Muscle of arm (tissue), 12 donors: ENCODE data around the gene TSGA10IP. TPM values are rescaled to one million over a fixed set of nuclear protein-coding genes. Genes with fewer than 3 reads are reported as not detected.

Experiments used
- DNase-seq: peaks from one replicate; pipeline ENCODE4 v3.0.0-alpha.2; 2013
- polyA plus RNA-seq, 12 donors: library from polyadenylated mRNA; unstranded; fragments of 120-200 nt; gene quantifications; one replicate each; pipeline ENCODE4 v1.2.1, GENCODE V29; 2013; ENCODE audit not compliant: insufficient read length in 12 of 12

TSGA10IP gene
- polyA plus RNA-seq, 12 donors: 0.10 to 0.21 (median 0.12) TPM; not detected in 7

DNA sequence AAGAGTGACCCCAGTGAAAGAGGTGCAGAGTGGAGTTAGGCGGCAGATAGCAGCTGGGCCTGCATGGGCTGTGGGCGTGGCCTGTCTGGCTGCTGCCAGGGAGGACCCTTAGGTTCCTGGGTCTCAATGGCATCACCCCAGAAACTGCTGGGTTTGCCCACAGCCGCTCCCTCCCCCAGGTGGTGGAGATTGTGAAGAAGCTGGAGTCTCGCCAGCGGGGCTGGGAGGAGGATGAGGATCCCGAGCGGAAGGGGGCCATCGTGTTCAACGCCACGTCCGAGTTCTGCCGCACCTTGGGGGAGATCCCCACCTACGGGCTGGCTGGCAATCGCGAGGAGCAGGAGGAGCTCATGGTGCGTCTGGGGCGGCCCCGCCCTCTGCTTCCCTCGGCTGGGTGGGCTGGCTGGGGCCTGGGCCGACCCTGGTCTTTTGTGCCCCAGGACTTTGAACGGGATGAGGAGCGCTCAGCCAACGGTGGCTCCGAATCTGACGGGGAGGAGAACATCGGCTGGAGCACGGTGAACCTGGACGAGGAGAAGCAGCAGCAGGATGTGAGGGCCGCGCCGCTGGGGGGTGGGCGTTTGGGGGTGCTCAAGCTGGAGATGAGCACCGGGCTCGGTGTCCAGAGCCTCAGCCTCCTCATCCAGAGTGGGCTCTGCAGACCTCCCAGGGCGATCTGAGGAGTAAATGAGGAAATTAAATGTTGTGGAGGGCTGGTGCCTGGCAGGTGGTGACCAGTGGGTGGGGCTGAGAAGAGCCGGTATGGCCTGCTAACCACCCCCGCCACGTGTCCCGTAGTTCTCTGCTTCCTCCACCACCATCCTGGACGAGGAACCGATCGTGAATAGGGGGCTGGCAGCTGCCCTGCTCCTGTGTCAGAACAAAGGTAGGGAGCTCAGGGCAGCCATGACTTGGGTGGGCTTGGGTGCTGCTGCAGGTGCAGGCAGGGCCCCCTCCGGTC is 31.2 kb downstream of the TSGA10IP start:
- DNase-seq: no peak

DNA sequence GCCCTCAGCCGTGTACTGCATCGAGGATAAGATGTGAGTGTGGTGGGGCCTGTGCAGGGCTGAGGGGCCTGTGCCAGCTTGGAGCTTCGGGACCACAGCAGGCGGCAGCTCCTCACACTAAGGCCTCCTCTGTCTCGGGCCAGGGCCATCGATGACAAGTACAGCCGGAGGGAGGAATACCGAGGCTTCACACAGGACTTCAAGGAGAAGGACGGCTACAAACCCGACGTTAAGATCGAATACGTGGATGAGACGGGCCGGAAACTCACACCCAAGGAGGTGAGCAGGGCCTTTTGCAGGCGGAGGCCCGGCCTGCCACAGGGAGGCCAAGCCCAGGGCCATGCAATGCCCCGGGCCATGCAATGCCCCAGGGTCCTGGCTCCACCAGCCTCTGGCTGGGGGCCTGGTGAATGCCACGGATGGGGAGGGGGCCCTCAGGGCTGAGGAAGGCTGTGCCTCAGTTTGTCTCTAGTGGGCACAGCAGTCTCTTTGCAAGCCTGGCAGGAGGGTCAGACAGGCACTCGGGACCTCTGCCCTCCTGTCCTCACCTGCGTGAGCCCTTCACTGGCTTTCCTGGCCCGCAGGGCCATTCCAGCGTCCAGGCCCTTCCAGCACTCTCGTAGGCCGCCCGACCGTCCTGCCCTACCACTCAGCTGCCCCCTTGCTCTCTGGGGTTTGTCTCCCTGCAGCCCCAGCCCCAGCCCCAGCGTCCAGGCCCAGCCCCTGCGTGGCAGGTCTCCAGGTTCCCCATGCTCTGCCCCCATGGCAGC is 32.5 kb downstream of the TSGA10IP start:
- no peak for DNase-seq

DNA sequence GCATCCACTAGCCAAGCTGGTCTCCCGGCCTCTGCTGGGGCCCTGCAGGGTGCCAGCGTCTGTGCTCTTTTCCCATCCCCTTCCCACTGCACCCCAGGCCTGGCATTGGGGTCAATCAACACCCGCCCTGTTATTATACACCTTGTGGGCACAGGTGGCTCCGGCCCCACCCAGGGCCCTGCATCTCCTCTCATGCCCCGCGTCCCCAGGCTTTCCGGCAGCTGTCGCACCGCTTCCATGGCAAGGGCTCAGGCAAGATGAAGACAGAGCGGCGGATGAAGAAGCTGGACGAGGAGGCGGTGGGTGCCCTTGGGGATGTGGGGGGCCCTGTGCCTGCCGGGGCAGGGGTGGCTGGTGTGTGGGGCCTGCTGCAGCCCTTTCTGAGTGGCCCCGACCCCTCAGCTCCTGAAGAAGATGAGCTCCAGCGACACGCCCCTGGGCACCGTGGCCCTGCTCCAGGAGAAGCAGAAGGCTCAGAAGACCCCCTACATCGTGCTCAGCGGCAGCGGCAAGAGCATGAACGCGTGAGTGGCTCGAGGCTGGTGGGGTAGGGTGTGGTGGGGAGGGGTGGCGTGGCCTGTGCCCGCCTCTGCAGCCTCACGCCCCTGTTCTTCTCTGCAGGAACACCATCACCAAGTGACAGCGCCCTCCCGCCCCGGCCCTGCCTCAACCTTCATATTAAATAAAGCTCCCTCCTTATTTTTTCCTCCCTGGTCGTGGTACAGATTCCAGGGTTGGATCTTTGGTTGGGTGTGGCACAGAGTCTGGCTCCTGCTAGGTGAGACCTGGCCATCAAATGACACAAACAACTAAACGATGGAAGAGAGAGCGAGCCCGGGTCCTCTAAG is 33.3 kb downstream of the TSGA10IP start:
- DNase-seq: no peak

DNA sequence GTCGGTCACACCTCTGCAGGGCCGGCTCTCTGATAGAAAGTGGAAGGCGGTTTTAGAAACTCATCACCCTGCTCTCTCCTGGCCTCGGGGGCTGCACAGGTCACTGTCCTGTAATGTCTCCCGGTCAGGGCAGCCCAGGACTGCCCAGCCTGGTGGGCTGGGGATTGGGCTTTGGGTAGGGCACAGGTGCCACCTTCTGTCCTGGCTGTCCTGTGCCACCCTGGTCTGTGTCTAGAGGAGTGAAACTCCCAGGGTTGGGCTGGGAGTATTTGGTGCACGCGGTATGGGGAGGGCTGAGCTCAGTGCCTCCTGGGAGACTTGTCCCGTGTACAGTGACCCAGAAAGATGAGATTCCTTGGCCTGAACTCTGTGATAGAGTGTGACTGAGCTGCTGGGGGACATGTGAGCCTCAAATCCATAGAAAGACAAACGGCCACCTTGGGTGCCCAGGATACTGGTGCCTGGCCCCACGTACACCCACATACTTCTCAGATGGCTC is 34.0 kb downstream of the TSGA10IP start:
- no peak for DNase-seq

DNA sequence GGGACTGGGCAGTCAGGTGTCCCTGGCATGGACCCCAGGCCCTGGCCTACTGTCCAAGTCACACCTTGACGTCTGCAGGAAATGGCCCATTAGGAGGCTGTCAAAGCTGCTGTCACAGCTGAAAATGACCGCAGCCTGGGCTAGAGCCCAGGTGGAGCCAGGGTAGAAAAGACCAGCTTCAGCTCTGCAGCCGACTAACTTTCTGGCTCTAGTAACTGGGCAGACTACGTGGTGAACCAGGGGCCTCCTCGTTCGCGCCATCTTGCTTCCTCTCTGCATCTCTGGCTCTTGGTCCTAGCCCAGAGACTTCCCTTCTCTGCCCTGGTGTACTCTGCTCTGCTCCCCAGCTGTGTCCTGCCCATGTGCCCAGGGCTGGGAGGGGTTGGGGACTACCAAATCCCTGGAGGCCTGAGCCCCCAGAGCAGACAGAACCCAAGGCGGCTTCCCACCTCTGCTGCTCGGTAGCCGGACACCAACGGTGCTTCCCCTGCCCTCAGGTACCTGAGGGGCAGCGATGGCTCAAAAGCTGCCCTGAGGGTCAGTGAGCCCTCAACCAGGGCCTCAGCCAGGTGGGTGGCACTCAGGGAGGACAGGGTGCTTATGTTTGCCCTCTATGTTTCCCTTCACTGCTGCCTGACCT is 35.9 kb downstream of the TSGA10IP start:
- no peak for DNase-seq

DNA sequence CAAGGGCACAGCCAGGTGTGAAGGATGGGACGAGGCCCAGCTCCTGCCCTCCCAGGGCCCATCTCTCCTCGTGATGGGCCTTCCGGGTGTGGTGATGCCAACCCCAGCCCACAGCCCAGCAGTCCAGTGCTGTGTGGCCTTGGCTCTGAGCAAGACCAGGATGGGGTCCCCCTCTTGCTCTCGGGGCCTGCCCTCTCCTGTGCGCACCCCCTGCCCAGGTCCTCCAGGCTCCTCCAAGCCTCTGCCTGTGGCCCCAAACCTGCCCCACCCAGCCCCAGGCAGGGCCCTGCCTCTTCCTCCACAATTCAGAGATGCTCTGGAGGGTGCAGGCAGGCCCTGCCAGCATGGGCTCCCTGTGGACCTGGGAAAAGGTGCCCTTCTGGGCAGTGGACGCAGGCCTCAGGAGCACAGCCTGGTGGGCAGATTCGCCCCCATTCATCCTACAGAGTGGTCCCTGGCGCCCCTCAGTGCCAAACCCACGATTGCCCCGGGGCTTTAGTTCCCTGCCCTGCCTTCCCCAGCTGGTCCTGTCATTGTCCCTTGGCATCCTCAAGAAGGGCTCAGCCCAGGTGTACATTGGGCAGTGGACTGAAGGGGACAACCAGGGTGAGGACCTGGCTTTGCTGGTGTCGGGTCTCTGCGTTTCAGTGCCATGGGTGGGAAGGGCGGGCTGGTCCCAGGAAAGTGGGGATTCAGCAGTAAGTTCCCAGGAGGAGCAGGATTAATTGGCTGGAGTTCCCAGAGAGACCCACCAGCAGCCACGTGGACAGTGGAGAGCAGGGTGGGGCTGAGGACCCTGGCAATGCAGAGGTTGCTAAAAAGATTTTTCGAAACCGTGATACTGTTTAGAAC is 36.9 kb downstream of the TSGA10IP start:
- no peak for DNase-seq

DNA sequence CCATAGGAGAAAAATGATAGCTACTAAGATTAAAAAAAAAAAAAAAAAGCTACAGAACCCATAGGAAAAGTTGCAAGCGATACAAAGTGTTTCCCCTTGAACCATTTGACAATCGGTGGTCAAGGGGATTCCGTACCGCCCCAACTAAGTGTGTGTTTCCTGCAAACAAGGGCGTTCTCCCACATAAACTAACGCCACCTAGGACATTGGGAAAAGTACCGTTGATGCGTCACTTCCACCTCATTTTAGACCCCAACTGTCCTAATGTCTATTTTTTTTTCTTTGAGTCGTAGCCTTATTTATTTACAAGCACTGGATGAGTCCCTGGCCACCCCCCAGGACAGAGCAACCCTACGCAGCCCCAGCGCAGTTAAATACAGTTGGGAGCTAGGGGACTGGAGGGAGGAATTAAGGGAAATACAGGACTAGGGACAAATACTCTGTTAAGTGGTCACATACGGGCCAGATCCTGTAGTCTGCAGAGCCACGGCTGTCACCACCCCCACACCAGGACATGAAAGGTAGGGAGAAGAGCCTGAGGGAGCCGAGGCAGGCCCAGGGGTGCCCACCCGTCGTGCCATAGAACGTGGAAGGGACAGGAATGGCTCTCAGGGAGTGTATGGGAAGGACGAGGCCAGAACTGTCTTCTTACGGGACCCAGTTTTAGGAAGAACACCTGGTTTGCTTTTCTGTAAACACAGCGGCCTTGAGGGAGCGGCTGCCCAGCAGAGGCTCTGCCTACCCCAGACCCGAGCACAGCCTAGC is 37.7 kb downstream of the TSGA10IP start:
- DNase-seq: no peak

DNA sequence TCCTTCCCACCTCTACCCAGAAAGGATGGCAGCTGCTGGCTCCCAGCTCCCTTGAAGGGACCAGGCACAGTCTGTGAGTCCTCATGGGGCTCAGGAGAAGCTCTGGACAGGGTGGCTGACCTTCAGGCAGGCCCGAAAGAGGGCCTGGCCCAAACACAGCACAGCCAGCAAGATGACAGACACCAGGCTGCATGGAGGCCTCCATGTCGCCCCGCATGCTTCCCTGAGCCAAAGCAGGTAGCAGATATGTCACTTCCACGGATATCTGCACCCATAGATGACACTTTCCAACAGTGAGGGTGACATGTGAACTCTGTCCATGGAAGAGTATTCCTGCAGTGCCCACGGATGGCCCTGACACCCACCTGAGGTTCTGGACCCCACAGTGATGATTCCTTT is 38.3 kb downstream of the TSGA10IP start:
- DNase-seq: no peak

DNA sequence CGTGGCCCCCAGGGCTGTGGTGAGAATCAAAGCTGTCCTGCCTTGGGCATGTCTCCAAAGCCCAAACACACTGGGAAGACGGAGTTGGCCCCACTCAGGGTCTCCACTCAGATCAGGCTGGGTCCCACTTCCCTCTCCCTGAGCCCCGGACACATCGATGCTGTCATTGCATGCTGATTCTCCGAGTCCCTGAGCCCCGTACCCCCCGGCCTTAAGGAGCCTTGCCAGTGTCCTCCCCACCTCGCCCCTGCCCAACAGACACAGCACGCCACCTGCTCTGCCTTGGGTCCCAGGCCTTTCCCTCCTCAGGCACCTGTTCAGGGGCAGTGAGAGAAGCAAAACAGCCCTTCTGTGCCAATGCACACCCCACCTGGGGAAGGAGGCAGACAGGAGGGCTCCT is 42.1 kb downstream of the TSGA10IP start:
- DNase-seq: no peak

DNA sequence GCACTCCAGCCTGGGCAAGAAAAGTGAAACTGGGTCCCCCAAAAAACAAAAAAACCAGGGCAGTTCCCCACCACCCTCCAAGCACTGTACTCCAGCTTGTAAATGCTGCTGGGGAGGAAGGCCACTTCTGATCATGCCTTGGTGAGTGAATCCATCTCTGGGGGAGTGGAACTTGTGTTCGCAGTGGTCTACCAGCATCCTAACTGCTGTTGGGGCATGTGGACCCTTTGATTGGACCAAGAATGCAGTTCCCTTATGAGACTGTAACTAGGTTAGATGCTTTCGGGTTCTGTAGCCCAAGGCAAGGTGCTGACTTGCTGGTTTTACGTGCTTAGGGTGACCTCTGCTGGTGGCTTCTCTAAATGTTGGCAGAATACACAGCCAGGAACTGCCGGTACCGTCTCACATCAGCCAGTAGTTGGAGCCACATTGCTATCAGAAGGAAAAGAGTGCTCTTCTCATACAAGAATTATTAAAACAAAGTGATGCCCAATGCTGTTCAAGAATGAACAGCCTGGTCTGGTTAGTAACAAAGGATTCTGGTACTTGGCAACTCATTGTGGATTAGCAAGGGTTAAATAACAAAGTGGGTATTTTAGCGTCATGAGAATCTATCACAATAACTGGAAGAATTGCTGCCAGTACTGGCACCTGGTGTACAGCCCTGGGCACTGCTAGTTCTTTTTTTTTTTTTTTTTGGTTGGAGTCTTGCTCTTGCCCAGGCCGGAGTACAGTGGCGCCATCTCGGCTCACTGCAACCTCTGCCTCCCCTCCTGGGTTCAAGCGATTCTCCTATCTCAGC is 43.7 kb downstream of the TSGA10IP start:
- peak; percentile 95 for DNase-seq

DNA sequence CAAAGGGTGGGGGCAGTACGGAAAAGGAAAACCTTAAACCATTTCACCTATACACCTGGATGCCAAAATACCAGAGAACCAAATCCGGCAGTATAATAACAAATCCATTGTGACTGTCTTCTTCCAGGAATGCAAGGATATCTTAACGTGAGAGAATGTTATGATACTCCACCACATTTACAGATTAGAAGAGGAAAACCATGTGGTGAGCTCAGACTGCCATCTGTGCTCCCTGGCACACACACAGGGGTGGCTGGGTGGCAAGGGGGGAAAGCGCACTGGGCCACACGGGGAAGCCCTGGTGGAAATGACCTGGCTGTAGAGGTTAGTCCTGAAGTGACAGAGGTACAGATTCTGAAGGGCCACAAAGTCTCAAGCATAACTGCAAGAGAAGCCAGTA is 46.8 kb downstream of the TSGA10IP start:
- DNase-seq: no peak

DNA sequence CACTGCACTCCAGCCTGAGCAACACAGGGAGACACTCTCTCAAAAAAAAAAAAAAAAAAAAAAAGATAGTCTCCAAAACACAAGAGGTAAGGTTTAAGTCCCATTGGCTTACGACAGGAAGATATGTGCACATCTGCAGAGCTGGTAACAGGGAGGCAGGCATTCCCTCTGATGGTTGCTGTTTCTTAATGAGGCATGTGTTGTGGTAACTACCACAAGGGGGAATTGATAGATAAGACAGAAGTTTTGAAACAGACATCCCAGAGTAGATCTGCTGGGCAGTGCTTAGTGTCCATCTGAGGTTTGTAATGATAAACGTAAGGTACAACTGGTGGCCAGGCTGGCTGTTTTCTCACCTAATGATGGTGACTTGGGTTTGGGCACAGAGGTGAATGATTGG is 52.0 kb downstream of the TSGA10IP start:
- DNase-seq: no peak

DNA sequence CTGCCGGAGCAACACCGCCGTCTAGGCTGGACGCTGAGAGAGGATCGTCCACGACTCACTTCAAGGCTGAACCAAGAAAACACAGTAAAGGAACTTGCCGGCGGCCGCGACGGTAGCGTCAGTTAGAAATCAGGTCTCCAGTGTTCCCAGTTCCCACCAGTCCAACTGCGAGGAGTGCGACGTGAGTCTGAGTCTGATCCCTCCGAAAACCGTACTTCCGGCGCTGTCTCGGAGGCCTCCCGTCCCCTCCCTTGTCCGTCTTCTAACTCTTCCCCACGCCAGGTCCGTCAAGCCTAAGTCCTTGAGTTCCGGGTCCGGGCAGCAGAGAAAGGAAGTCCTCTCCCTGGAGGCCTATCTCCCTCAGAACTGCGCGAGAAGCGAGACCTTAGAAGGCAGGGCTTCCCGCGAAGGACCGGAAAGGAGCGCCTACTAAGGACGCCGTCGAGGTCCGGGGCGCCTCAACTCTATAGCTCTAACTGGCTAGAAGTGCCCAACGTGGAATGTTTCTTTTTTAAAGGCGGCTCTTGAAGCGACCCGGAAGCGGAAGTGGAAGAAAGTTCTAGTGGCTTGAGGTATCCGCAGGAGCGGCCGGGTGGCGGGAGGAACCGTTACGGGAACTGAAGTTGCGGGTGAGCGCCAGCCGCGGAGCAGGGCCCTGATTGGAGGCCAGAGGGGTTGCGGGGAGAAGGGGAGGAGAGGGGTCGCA is 56.8 kb downstream of the TSGA10IP start, which contains the start of the genes BANF1 and EIF1AD:
Gene BANF1 (plus strand): TSS at position 562 of the 706 bp plus-strand sequence. CDS start 748 bp downstream, outside the sequence.
Gene EIF1AD (minus strand): TSS at position 216 of the 706 bp plus-strand sequence. CDS start 1,768 bp downstream, outside the sequence.
- DNase-seq: peak; percentile 99

DNA sequence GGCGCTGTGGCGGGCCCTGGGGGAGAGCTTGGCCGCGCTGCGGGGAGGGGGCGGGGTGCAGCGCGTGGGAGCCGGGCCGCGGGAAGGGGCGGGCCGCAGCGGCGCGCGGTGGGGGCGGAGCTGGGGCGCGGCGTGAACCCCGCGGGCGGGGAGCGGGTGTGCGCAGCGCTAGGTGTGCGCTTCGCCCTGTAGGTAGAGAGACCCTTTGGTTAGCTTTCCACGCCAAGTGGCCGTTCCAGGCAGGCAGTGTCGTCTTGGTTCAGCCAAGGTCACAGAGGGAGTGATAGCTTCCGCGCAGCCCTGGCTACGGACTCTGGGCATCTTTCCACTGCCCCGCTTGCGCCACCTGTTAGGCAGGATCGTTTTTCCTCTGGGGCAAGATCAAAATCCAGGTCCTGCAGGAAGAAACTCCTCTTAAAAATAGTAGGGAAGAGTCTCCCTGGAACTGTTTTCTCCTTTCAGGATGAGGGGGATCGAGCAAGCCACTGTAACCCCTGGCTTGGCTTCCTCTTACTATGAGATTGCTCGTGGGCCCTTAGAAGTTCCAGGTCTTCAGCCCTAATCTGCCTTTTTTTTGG is 57.5 kb downstream of the TSGA10IP start:
- DNase-seq: no peak

DNA sequence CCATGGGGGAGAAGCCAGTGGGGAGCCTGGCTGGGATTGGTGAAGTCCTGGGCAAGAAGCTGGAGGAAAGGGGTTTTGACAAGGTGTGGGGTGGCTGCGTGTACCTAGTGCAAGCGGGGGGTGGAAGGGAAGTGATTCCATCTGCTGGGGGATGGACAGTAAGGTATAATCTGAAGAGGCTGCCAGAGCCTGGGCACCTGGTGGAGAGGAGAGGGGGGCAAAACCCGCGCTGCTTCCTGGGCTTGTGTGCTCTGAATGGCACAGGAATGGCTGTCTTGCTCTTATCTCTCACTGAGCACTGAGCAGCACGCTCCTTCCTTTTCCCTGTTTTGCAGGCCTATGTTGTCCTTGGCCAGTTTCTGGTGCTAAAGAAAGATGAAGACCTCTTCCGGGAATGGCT is 58.0 kb downstream of the TSGA10IP start:
- DNase-seq: no peak

DNA sequence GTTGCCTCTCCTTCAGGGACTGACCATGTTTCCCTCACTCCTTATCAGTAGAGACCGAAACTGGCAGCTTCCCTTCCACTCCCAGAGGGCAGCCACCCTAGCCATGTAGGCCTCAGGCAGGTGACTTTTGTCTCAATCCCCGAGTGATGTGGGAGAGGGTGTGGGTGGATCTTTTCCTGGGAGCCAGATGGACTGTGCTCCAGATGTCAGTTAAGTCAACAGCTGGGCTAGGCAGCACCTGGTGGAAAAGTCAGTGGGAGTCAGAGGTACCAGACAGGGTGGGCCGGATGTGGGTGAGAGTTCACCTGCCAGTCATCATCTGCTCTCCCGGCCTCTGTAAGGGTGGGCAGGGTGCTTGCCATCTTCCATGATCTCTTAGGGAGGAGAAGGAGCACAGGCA is 58.9 kb downstream of the TSGA10IP start:
- no peak for DNase-seq
